Activated T-helper 1 cell treated with Interleukin-2 at 50 U/mL for 16 hours (primary cell): ENCODE measurements around the gene TAS2R60.
"Not testable (repeated sequence)": the region's sequence is repeated elsewhere in the genome, so short reads cannot be mapped to it uniquely, and the experiment has no call there.

Source experiments
- DNase-seq: peaks from one replicate; pipeline ENCODE4 v3.0.0-alpha.2; 2020; ENCODE audit warnings: low read depth

Gene TAS2R60

GRCh38 chr7:143444063-143444782 is 970 bp downstream of the TAS2R60 start:
- DNase-seq, result no peak

GRCh38 chr7:143444785-143445184 is 1.5 kb downstream of the TAS2R60 start:
- DNase-seq, result no peak

DNA sequence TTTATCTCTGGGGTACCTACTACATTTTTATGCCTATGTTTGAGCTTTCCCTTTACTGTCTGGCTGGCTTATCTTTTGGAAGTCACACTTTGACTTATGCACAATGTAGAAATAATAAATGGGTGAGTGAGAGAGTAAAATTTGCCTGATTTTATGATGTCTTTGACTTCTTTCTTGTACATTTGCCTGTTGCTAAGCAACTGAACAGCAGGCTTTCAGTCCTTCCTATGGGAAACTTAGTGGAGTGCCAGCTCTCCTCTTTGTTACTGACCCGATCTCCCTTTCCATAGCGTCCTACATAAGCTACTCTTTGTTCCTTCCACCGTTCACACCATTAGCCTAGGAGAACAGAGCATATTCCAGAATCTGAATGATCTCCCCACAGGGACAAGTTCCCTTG is 4.2 kb downstream of the TAS2R60 start:
- DNase-seq, result no peak

DNA sequence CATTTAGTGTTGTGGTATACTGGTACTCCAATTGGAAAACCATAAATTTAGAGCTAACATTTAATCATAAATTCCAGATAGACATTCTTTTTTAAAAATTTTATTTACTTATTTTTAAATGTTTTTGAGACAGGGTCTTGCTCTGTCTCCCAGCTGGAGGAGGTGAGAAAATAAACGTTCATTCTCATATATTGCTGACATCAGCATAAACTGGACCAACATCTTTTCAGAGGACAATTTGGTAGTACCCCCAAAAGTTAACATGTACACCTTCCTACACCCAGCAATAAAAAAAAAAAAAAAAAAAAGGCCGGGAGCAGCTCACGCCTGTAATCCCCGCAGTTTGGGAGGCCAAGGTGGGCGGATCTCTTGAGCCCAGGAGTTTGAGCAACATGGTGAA is 5.2 kb downstream of the TAS2R60 start:
- no peak for DNase-seq

- no peak for DNase-seq
Observed at GRCh38 chr7:143449793-143450192, 6.5 kb downstream of the TAS2R60 start.

GRCh38 chr7:143451122-143451521 is 7.9 kb downstream of the TAS2R60 start:
- no peak for DNase-seq

DNA sequence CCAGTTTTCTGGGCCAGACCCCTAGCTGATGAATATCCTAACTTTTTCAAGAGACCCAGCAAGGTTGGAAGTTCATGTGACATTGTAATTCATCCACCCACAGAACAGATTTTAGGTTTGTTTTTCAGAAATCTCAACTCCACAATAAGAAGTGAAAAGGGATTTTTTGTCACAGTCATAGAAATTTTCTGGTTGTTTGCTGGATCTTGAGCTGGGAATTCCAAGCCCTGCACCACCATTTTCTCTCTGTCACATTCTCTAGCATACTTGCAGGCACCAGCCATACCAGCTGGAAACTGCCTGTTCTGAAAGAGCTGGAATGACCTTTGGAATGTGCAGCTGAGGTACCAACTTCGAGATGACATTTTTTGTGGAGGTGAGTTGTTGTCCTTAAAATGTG is 8.5 kb downstream of the TAS2R60 start:
- DNase-seq, result no peak

- no peak for DNase-seq
Observed at GRCh38 chr7:143452495-143452894, 9.2 kb downstream of the TAS2R60 start.

DNA sequence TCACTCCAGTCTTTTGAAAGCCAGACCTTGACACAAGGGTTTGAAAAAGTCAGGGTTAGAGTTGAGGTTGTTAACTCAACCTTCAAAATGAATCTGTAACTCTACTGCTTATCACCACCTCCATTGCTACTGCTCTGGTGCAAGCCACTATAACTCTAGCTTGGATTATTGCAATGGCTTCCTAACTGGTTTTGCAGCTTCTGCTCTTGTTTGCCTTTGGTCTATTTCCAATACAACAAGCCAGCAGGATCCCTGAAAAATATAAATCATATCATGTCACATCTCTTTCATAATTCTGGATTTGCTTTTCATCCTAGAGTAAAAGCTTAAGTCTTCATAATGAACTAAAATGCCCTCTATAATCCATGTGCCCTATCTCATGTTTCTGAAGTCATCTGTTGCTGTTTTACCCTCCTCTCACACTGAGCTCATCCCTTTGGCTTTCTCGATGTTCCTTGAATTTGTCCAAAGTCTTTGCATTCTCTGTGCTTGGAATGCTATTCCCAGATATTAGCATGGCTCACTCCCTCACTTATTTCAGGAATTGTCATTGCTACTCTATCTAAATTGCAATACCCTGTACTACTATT is 10.9 kb downstream of the TAS2R60 start:
- DNase-seq, result no peak

DNA sequence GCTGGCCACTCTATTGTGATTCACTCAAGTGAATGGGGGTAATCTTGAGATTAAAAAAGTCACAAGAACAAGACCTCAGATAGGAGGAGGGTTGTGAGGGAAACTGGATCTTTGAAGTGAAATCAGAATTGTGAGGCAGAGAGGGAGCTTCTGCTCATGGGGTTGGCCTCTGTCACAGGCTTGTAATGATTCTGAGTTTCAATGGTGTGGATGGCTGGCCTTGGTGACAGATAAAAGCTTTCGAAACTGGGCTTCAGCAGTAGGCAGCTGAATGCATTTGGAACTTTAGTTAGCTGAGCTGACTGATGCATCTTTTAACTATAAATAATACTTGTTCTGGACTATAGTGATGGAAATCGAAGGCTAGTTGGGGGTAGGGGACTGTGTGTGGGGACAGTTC is 12.2 kb downstream of the TAS2R60 start:
- DNase-seq, result no peak

GRCh38 chr7:143455942-143456341 is 12.7 kb downstream of the TAS2R60 start:
- DNase-seq, result no peak

- DNase-seq, result no peak
Observed at GRCh38 chr7:143456992-143457793, 13.9 kb downstream of the TAS2R60 start.

GRCh38 chr7:143458263-143458662 is 15.0 kb downstream of the TAS2R60 start:
- DNase-seq, result no peak

DNA sequence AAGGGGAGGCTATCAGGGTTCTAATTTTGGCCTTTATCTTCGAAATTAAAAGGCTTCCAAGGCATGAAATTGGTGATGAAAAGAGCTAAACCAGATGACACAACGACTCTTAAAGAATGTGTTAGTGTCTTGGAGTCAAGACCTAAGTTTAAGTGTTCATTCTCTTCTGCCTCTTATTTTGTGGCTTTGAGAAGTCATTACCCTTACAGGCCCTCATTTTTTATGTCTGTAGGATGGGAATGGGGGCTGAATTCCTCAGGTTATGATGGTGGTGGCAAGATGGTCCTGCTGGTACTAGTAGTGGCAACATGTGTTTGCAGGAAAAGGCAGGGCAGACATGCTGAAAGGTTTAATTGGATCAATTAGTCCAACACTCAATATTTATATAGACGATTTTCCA is 15.4 kb downstream of the TAS2R60 start:
- no peak for DNase-seq

GRCh38 chr7:143459359-143459758 is 16.1 kb downstream of the TAS2R60 start:
- DNase-seq, result no peak

DNA sequence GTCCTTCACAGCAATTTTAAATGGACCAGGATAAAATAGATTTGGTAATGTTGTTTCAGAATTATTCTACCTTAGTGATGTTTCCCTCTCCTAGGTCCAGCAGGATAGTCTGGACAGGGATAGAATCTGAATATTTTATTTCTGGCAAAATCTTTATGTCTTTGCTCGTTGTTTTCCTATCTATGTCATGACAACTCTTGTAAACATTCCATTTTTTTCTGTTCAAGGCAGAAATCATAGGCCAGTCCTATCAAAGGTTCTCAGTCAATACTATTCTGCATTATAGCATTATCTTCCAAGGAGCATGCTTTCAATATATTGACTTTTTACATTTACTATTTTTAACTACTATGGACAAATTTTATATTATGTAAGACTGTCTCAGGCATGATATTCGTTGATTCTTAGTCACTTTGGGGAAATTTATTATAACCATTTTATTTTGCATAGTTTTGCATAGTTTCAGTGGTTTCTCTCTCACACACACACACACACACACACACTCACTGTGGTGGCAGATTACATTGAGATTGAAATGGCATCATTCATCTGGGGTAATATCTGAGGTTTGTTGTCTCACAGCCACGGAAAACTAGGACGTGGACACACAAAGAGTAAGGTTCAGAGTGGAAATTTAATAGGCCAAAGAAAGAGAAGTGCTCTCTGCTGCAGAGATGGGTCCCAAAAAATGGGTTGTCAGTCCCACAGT is 17.2 kb downstream of the TAS2R60 start:
- DNase-seq, result no peak

- no peak for DNase-seq
Observed at GRCh38 chr7:143462045-143462444, 18.8 kb downstream of the TAS2R60 start.

- DNase-seq, result no peak
Observed at GRCh38 chr7:143463556-143463955, 20.3 kb downstream of the TAS2R60 start.

GRCh38 chr7:143463957-143464356 is 20.7 kb downstream of the TAS2R60 start:
- no peak for DNase-seq

- no peak for DNase-seq
Observed at GRCh38 chr7:143467724-143468123, 24.5 kb downstream of the TAS2R60 start.

DNA sequence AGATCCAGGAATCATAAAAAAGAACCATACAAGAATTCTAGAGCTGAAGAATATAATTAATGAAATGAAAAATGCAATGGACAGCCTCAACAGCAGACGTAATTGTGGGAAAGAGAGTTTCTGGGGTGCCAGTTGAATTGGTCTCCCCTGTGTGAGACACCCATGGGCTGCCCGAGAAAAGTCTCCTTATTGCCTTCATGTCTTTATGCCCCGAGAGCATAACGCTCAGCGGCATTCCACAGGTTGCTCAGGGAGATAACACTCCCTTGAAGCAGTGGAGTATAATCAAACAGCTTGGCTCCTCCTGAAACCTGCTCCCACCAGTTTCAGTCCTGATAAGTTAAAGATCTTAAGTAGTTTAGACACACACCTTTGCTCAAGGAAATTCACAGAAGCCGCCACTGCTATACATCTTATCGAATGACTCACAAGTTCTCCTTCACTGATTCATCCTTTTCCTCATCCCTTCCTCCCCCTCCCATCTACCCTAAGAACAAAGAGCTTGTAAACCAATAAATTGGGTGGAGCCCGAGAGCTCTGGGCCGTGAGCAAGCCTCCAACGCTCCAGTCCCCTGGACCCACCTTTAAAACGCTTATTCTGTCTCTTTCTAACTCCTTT is 28.9 kb downstream of the TAS2R60 start:
- not testable (repeated sequence) for DNase-seq

DNA sequence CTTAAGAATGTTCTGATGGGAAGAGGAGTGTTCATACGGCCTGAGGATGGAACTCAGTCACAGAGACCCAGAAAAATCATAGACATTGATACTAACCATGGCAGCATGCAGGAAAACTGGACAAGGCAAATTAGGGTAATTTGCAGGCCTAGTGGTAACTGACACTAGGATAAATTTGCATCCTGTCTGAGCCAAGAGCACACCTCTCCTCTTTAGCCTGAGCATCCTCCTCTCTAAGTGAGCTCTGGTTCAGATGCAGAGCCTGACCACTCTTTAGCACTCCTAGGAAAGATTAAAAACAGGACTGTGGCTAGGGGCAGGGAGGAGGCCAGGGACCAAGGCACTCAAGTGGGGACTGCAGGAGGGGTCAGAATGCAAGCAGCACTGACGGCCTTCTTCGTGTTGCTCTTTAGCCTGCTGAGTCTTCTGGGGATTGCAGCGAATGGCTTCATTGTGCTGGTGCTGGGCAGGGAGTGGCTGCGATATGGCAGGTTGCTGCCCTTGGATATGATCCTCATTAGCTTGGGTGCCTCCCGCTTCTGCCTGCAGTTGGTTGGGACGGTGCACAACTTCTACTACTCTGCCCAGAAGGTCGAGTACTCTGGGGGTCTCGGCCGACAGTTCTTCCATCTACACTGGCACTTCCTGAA is 34.4 kb downstream of the TAS2R60 start, which contains the start of gene TAS2R41:
TSS of gene TAS2R41 (plus strand) at position 373 of the 650 bp plus-strand sequence. CDS start at position 373, 0 bp downstream.
- no peak for DNase-seq
